HG02970 (cell line): ENCODE results near the gene HAPLN2.
"Not testable (repeated sequence)": the region's sequence is repeated elsewhere in the genome, so short reads cannot be mapped to it uniquely, and the experiment has no call there.

Source experiments
- ATAC-seq: cut with Tn5 transposase; IDR thresholded peaks from one replicate; pipeline ENCODE4 v1.9.1; 2021; ENCODE audit warnings: mild to moderate bottlenecking, moderate library complexity, moderate number of reproducible peaks; ENCODE audit not compliant: unreplicated experiment, low FRiP score

The HAPLN2 gene

DNA sequence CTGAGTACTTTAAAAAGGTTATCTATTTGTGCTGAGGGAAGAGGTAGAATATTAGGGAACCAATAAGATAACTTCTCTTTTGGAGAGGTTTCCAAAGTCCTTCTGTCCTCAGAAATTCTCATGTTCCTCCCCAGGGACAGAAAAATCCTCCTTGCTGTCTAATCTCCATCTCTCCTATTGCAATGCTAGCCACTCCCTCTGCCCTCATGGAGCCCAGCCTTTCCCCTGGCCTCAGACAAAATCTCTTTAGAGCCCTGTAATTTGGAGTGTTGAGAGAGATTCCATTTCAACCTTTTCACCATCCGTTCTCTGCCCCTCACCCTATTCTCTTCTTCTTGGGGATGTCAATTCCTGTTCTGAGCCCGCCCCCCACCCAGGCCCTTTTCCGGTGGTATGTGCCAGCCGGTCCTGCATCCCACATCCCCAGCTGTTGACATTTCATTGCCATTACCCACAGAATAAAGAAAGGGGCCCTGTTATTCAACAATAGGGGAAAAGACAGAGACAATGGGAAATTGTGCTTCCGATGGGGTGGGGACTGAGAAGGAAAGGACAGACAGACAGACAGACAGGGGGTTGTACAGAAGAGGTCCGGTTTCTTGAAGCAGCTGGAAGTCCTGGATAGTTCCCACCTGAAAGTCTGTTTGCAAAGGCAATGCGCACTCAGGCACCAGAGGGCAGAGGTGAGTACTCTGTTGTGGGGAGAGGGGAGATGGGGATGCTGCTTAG lies at the start of gene HAPLN2:
TSS of gene HAPLN2 (plus strand) at position 563 of the 729 bp plus-strand sequence. CDS start 4,076 bp downstream, outside the sequence.
- ATAC-seq = no peak

GRCh38 chr1:156571261-156571852 lies 47.9 kb upstream of the HAPLN2 start:
- no peak for ATAC-seq

- ATAC-seq = no peak
Measured at GRCh38 chr1:156571919-156572662, 47.1 kb upstream of the HAPLN2 start, which contains the start of gene IQGAP3. TSS of gene IQGAP3 (minus strand) at chr1:156572565. CDS start at chr1:156572529, 36 bp downstream.

- ATAC-seq = no peak
Measured at GRCh38 chr1:156572663-156573018, 46.6 kb upstream of the HAPLN2 start.

DNA sequence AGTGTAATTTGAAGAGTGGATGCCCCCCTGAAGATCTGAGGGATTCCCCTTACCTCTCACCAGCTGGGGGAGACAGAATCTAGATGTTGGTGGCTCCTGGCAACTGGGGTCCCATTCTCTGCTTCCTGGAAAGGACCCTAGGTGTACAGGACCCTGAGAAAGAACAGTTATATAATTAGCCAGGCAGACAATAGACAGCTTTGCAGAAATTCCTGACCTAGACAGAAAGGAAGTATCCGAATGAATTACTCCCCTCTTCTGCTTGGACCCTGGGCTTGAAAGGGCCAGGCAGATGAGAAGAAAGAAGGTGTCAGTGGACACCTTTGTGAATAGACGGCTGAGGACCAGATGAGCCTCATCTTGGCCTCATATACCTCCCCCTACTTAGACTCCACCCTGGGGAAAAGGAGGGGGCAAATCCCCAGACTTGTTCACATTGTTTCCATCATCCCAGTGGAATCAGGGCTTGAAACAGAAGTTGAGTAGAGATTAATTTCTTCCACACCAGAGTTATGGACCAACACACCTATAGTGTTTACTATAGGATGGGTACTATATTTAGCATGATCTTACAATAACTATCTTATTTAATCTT lies 45.1 kb upstream of the HAPLN2 start:
- ATAC-seq = no peak

DNA sequence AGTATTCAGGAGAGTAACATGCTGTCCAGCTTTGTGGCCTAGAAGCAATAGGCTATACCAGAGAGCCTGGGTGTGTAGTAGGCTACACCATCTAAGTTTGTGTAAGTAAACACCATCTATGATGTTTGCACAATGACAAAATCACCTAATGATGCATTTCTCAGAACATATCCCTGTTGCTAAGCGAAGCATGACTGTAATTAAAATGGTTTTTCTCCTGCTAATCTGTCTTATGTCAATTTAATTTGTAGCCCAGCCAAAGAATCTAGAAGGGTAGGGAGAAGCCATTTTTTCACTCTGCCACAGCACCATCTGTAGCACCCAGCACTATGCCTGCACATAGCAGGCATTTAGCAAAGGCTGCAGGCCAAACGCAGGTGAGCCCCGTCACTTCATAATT lies 41.7 kb upstream of the HAPLN2 start:
- ATAC-seq = no peak

DNA sequence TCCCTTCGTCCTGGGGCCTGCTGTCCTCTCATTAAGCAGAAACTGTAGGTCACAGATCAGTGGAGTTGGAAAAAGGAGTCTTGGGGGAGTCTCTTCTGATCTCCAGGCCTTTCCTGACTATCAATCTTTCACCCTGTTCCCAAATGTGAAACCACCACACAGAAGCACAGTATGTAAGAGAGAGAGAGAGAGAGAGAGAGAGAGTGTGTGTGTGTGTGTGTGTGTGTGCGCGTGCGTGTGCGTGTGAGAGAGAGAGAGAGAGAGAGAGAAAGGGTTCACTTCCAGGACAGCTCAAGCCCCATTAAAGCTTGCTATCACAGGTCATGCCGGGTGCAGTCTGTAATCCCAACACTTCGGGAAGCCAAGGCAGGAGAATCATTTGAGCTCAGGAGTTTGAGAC lies 41.2 kb upstream of the HAPLN2 start:
- no peak for ATAC-seq

DNA sequence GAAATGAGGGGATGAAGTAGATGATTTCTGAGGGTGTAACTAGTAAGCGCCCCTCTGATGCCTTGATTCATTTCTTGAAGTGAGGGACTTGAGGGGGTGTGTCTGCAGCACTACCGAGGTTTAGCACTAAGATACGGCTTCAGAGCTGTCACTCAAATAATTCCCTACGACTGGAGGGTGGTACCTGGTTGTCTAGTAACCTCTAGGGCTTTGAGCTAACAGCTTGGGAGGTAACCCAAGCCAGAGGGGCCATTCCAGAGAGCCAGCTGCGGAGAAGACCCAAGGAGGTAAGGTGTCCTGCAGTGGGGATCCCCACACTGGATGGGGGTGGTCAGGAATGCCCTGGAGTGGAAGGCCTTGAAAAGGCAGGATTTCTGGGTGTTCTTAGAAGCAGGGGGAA lies 39.7 kb upstream of the HAPLN2 start, which contains the start of gene TTC24:
TSS of gene TTC24 (plus strand) at position 252 of the 400 bp plus-strand sequence. CDS start 1,642 bp downstream, outside the sequence.
- ATAC-seq = no peak

- ATAC-seq = no peak
Measured at GRCh38 chr1:156581661-156582387, 37.4 kb upstream of the HAPLN2 start.

- no peak for ATAC-seq
Measured at GRCh38 chr1:156582388-156583017, 36.7 kb upstream of the HAPLN2 start.

GRCh38 chr1:156583821-156584622 lies 35.2 kb upstream of the HAPLN2 start:
- no peak for ATAC-seq

DNA sequence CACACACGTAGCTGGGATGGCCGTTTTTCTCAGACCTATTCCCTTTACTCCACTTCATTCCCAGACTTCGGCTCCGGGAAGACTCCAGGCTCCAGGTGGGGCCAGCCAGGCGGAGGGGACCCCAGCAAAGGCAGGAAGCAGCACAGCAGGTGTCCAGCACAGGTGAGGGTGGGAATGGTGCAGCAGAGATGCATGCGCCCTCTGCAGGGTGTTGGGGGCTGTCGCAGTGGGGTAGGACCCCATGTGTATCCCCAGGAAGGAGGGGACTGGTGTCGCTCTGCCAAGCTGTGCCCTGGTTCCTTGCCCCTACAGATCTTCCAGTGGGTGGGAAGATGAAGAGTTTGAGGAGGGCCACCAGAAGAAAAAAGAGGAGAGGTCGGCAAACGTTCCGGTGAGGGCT lies 34.4 kb upstream of the HAPLN2 start:
- ATAC-seq = no peak

DNA sequence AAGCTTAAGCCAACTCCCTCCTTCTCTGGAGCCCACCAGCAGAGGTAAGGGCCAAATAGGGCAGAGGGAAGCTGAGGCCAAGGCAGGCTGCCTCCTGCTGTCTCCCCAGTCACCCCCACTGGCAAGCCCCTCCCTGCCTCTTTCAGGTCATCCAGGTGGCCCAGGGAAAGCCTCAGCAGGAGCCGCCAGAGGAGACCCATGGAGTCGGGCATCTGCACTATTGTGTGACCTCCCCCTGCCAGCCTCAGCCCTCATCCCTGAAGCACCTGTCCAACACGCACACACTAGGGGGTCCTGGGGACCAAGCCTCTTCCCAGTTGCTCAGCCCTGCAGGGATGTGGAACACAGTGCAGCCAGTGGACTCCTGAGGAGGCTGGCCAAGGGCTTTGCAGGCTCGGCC lies 32.9 kb upstream of the HAPLN2 start:
- ATAC-seq = no peak

DNA sequence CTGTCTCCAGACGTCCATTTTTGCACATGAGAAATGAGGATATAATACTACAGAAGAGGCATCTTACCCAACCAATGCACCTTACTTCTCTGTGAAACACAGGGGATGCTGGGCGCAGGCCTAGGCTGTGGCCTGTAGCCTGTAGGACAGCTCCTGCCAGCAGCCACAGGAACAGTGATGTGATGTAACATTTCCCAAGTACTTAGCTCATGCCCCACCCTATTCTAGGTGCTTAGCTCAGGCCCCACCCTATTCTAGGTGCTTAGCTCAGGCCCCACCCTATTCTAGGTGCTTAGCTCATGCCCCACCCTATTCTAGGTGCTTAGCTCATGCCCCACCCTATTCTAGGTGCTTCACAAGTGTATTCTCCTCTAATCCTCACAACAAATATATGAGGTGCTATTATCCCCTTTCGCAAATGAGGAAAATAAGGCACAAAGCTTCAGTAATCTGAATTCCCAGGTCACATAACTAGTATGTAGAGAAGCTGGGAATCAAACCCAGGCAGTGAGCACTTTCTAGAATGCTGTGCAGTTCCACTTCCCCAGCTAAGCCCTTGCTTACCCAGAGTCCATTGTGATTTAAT lies 32.2 kb upstream of the HAPLN2 start:
- ATAC-seq = no peak

DNA sequence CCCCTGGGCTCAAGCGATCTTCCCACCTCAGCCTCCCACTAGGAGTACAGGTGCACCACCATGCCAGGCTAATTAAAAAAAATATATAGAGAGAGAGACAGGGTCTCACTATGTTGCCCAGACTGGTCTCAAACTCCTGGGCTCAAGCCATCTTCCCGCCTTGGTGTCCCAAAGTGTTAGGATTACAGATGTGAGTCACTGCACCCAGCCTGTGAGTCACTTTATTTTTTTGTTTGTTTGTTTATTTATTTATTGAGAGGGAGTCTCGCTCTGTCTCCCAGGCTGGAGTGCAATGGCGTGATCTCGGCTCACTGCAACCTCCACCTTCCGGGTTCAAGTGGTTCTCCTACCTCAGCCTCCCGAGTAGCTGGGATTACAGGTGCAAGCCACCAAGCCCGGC lies 31.3 kb upstream of the HAPLN2 start:
- not testable (repeated sequence) for ATAC-seq

GRCh38 chr1:156589546-156589945 lies 29.7 kb upstream of the HAPLN2 start:
- no peak for ATAC-seq

- ATAC-seq = no peak
Measured at GRCh38 chr1:156590326-156591180, 28.7 kb upstream of the HAPLN2 start.

- no peak for ATAC-seq
Measured at GRCh38 chr1:156591181-156591431, 28.1 kb upstream of the HAPLN2 start.
